Right atrium auricular region (tissue), 2 donors: ENCODE data around the gene BIRC3. TPM values are rescaled to one million over a fixed set of nuclear protein-coding genes. Genes with fewer than 3 reads are reported as not detected.
A peak's percentile ranks its signal among the peaks of the same experiment; 100 is the strongest.

Experiments
- DNase-seq: peaks from one replicate; pipeline ENCODE4 v3.0.0-alpha.2; 2019; ENCODE audit warnings: low spot score
- H3K27ac ChIP-seq, 2 donors: fragments of 200-600 bp; sonication (generic); 1 replicate in 1 of 2; 2 replicates in 1 of 2; pipeline ENCODE4 v1.5.1; 2016 to 2019
- H3K27me3 ChIP-seq, 2 donors: fragments of 200-600 bp; sonication (generic); one replicate each; pipeline versions ENCODE4 v1.5.1 to v1.6.0; 2017 to 2019
- H3K36me3 ChIP-seq: fragments of 200-600 bp; sonication (generic); one replicate; pipeline ENCODE4 v1.5.1; 2016
- H3K4me1 ChIP-seq, 2 donors: fragments of 200-600 bp; sonication (generic); one replicate each; pipeline versions ENCODE4 v1.5.1 to v1.6.0; 2017 to 2019
- H3K4me3 ChIP-seq, 2 donors: fragments of 200-600 bp; sonication (generic); 1 replicate in 1 of 2; 2 replicates in 1 of 2; pipeline ENCODE4 v1.5.1; 2017 to 2019; ENCODE audit warnings: mild to moderate bottlenecking in 1 of 2, moderate library complexity in 1 of 2
- H3K9me3 ChIP-seq, 2 donors: fragments of 200-600 bp; sonication (generic); one replicate each; pipeline ENCODE4 v1.5.1; 2019
- total RNA-seq, 2 donors: library from RNA; depleted of rRNA; stranded (reverse); fragments of >200 nt; gene quantifications; one replicate each; pipeline ENCODE4 v1.1.0, GENCODE V29; 2016
- TF ChIP-seq, protein P1 (sequence below), 2 donors: fragments of 200-600 bp; sonication (generic); IDR thresholded peaks; one replicate each; pipeline ENCODE4 v1.5.1; 2019; ENCODE audit warnings: antibody characterized with exemption in 2 of 2

The BIRC3 gene
- total RNA-seq, 2 donors from 2014 or later, result 3.6 to 9.1 TPM

GRCh38 chr11:102307727-102308038 is 9.6 kb upstream of the BIRC3 start:
- Histone ChIP-seq H3K9me3 (peaks cover 0 to 3% of the 10 kb centered on the region in 2 donors), H3K27ac (no peak overlapping the region), H3K4me3 (no peak overlapping the region), H3K27me3 (no peaks in the 10 kb centered on the region), H3K4me1 (peaks cover 0 to 9% of the 10 kb centered on the region in 2 donors), H3K36me3 (no peaks in the 10 kb centered on the region)
- TF ChIP-seq, protein P1, sequence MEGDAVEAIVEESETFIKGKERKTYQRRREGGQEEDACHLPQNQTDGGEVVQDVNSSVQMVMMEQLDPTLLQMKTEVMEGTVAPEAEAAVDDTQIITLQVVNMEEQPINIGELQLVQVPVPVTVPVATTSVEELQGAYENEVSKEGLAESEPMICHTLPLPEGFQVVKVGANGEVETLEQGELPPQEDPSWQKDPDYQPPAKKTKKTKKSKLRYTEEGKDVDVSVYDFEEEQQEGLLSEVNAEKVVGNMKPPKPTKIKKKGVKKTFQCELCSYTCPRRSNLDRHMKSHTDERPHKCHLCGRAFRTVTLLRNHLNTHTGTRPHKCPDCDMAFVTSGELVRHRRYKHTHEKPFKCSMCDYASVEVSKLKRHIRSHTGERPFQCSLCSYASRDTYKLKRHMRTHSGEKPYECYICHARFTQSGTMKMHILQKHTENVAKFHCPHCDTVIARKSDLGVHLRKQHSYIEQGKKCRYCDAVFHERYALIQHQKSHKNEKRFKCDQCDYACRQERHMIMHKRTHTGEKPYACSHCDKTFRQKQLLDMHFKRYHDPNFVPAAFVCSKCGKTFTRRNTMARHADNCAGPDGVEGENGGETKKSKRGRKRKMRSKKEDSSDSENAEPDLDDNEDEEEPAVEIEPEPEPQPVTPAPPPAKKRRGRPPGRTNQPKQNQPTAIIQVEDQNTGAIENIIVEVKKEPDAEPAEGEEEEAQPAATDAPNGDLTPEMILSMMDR (IDR thresholded peaks at IDR 0.05), result no peak
- DNase-seq, result no peak

- Histone ChIP-seq H3K27ac (no peak overlapping the region), H3K4me1 (peaks cover 0 to 18% of the 10 kb centered on the region in 2 donors), H3K9me3 (no peaks in the 10 kb centered on the region), H3K27me3 (no peaks in the 10 kb centered on the region), H3K4me3 (no peak overlapping the region), H3K36me3 (no peaks in the 10 kb centered on the region)
- DNase-seq, result no peak
- TF ChIP-seq, protein P1 (IDR thresholded peaks at IDR 0.05), result no peak
Measured at GRCh38 chr11:102309621-102310541, 7.4 kb upstream of the BIRC3 start.

- TF ChIP-seq, protein P1 (IDR thresholded peaks at IDR 0.05), result no peak
- no peak for DNase-seq
- Histone ChIP-seq H3K4me1 (peaks cover 0 to 10% of the 10 kb centered on the region in 2 donors), H3K27ac (peak overlapping the region; percentile 66 to 77), H3K36me3 (no peaks in the 10 kb centered on the region), H3K4me3 (peak overlapping the region; percentile 22 to 34), H3K9me3 (no peaks in the 10 kb centered on the region), H3K27me3 (no peaks in the 10 kb centered on the region)
Measured at GRCh38 chr11:102312667-102313066, 4.6 kb upstream of the BIRC3 start.

DNA sequence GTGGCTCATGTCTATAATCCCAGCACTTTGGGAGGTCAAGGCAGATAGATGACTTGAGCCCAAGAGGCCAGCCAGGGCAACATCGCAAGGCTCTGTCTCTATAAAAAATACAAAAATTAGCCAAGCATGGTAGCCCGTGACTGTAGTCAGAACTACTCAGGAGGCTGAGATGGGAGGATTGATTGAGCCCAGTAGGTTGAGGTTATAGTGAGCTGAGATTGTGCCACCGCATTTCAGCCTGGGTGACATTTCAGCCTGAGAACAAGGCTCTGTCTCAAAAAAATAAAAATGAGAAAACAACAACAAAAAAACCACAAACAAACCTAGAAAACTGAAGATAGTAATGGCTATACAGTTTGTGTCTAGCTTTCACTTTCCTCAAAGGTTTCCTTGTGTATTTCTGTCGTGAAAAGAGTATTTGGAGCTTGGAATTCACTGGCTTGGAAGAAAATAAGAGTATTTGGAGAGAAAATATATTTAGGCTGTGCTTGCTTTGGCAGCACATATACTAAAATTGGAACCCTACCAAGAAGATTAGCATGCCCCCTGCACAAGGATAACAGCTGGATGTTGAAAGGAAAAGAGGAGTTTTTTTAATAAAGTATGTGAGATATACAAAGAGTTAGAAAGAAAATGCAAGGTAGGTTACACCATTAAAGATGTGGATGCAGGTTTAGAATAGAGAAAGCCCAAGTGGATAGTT is 3.9 kb upstream of the BIRC3 start:
- DNase-seq, result no peak
- Histone ChIP-seq H3K4me1 (peaks cover 0 to 17% of the 10 kb centered on the region in 2 donors), H3K27me3 (no peaks in the 10 kb centered on the region), H3K9me3 (no peaks in the 10 kb centered on the region), H3K36me3 (no peaks in the 10 kb centered on the region), H3K27ac (peak overlapping the region; percentile 66 to 77), H3K4me3 (peak overlapping the region; percentile 22 to 34)
- TF ChIP-seq, protein P1 (IDR thresholded peaks at IDR 0.05), result no peak

DNA sequence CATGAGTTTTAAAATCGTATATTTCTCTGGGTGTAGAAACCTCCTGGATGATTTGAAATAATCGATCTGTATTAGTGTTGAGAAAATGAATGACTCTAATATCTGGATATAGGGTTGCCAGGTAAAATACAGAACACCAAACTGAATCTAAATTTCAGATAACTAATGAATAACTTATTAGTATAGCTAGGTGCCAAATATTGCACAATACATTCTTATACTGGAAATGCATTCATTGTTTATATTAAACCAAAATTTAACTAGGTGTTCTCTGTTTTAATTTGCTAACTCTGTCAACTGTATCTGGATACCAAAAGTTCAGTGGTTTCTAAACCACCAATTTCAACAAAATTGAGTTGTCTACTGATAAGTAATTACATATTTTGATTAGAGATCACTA is 2.5 kb upstream of the BIRC3 start:
- H3K9me3 ChIP-seq, result no peaks in the 10 kb centered on the region
- no peak overlapping the region for H3K4me3 ChIP-seq
- H3K27me3 ChIP-seq, result no peaks in the 10 kb centered on the region
- H3K4me1 ChIP-seq, result peaks cover 0 to 19% of the 10 kb centered on the region in 2 donors
- no peak overlapping the region for H3K27ac ChIP-seq
- TF ChIP-seq, protein P1 (IDR thresholded peaks at IDR 0.05), result no peak
- DNase-seq, result no peak
- no peaks in the 10 kb centered on the region for H3K36me3 ChIP-seq
